HG02798 (cell line): ENCODE measurements around the gene KRT17.
A peak's percentile ranks its signal among the peaks of the same experiment; 100 is the strongest.
"Not testable (repeated sequence)": the region's sequence is repeated elsewhere in the genome, so short reads cannot be mapped to it uniquely, and the experiment has no call there.

ENCODE experiments used
- ATAC-seq: cut with Tn5 transposase; IDR thresholded peaks from one replicate; pipeline ENCODE4 v1.9.1; 2021; ENCODE audit warnings: mild to moderate bottlenecking; ENCODE audit not compliant: unreplicated experiment, poor library complexity

The KRT17 gene

DNA sequence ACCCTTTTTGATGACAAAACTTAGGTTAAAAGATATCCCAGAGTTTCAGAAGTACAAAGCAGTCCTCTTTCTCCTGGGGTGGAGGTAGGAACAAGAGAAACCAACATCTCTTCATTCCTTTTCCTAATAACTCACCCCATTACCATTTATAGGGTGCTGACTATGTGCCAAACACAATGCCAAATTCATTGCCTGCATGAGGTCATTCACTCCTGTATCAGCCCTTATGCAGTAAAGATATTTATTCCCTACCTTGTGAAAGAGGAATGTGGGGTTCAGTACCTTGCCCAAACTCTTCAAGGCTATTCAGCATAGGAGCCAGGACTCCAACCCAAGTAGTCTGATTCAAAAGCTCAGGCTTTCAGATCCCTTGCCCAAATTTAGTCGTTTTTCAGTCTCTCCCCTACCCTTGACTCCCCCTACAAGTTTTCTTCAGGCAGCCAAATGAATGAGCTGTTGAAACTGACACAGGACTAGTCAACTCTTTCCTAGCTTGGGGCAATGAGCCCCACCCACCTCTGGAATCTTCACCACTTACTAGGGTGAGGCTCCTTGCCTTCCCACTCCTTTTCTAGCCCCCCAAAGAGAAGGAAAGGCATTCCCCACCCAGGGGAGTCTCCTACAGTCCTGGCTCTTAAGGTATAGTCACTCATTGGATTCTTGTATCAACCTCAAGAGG is 43.5 kb downstream of the KRT17 start:
- ATAC-seq, result no peak

DNA sequence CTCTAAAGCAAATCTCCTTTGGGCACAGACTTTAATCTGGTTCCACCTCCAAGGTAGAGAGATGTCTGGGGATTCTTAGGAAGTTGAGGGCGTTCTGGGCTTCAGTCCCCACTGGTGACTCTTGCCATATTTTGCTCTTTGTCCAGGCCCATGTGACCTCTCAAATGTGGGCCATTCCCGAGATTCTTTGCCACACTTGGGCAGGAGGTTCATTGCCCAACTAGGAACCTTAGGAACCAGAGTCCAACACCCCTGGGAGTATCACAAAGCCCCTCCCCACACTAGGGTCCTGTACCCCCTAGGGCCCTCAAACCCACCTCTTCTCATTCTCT is 44.2 kb downstream of the KRT17 start:
- no peak for ATAC-seq

DNA sequence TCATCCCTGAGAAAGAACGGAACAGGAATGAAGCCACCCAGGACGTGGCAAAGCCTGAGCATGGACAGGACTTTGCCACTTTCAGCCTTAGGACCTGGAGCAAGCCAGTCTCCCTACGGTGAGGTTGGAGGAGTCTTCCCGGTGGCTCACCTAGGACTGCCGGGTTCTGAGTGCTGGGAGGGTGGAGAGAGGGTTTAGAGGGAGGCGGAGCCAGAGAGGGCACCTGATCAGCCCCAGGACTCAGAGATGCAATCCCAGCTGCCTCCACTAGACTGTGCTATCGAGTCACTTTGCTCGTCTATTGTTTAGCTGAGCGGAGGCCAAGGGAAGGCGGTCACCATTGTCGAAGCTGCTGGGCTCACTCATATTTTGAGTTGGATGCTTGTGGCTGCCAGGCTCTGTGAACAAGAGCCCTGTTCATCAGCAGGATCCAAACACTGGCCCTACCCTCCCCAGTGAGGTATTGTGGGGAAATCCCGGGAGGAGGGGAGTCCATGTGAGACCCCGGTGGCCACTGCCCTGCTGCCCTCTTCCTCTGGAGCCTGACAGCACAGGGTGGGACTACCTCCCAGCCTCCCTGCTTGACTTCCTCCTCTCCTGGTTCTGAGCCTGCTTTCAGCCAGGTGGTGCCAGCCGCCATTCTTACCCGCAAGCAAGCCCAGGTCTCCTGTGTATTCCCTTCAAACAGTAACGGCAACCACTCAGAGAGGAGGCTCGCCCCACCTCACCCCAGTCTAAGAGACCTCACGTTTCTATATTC is 44.7 kb downstream of the KRT17 start:
- ATAC-seq, result peak; percentile 70

DNA sequence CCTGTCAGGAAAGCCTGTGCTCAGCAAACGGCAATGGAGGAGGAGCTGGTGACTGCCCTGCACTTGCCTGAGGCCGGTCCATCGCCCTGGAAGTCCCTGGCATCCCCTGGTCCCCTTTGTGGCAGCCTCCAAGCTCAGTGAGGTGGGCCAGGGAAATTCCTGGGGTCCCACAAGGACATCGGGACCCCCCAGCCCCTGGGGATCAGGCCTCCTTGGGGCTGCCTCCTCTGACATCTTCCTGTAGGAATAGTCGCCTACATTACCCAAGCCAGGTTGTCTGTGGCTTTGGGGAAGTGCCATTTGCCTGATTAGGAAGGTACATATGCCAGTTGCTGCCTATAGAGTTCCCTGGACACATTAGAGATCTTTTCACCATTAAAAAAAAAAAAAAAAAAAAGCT is 45.4 kb downstream of the KRT17 start:
- no peak for ATAC-seq

DNA sequence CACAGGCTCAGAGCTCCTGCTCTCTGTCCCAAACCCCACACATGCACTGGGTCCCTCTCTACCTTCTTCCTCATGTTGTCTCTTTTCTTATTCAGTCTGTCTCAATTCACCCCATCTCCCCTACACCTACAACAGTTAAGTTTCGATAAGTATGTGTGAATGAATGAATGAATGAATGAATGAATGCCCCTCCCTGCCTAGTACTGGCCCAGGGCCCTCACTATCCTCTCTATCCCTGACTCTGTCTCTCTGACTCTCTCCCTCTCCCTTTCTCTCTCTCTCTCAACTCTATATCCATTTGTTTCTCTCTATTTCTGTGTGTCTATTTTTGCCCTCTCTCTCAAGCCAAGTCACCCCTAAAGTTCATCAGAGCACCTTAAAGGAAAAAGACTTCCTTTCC is 45.8 kb downstream of the KRT17 start:
- no peak for ATAC-seq

DNA sequence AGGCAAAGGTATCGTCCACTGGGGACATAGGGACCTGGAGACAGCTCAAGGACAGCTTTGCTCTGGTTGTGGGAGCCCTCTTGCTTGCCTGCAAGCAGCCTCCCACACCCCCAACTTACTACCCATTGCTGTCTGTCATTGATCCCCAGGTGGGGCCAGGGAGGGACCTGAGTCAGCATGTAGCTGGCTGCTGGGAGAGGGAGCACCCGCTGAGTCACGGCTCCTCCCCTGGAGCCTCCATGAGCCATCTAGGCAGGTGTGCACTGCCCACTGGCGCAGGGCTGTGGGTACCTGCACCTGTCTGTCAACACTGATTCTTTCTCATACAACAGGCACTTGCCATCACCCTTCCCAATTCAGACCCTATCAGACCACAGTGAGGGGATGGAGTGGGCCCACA is 47.6 kb downstream of the KRT17 start:
- not testable (repeated sequence) for ATAC-seq

DNA sequence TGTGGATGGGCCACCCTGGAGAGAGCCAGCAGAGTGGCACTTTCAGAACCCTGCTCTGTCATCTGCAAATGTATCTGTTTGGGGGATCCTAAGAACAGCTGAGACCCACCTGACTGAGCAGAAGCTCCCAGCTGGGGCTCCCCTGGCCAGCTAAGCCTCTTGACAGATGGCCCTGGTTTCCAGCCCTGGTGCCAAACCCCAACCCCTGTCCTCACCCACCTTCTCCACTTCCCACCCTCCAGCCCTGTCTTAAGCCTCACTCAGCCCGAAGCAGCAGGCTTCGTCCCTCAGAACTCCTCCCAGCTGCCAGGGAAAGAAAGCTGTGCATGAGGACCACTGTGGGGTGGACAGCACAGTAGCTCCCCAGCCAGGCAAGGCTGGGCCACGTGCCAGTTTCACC is 49.0 kb downstream of the KRT17 start:
- no peak for ATAC-seq

DNA sequence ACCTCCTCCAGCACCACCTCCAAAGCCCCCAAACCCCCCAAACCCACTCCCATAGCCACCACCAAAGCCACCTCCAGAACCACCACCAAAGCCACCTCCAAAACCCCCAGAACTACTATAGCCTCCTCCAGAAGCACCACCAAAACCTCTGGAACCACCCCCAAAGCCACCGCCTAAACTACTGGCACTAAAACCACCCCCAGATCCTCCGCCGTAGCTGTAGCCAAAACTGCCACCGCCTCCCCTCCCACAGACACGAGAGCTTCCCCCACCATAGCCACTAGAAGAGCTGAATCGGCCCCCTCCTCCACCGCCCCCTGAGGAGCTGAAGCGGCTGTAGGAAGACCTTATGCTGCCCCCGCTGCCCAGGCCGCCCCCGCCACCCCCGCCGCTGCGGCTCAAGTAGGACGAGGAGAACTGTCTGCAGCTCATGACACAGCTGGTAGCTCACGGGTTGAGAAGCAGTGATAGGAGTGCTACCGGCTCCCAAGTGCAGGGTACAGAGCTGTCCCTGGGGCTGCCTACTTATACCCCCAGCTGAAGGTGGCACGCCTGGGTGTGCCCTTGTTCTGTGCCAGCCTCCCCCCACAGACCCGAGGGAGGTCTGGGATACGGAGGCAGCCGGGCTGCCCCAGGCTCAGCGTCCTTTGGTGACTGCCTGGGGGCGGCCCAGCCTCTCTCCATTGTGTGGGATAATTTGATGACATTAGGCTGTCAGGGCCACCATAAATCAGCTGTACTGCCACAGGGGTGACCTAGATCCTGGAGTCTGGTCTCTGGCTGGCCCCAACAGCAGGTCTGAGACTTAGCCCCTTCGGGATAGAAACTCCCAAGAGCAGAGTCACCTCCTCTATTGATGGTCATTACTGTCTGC is 52.6 kb downstream of the KRT17 start, which contains the start of gene KRT9:
TSS of gene KRT9 (minus strand) at position 499 of the 874 bp plus-strand sequence. CDS start at position 432, 67 bp downstream.
- no peak for ATAC-seq
